Endothelial cell (in vitro differentiated cells): ENCODE measurements around the gene DES. TPM values are rescaled to one million over a fixed set of nuclear protein-coding genes. Genes with fewer than 3 reads are reported as not detected.

Experiments used
- DNase-seq: peaks from one replicate; pipeline ENCODE4 v3.0.0; 2021; ENCODE audit warnings: low spot score
- H3K27ac Mint-ChIP-seq: one replicate; pipeline ENCODE4 v1.8.0; 2021; ENCODE audit warnings: mixed read lengths, inconsistent platforms; ENCODE audit not compliant: unreplicated experiment
- H3K27me3 Mint-ChIP-seq: one replicate; pipeline ENCODE4 v1.8.0; 2021; ENCODE audit warnings: mild to moderate bottlenecking, moderate library complexity, mixed read lengths, inconsistent platforms; ENCODE audit not compliant: unreplicated experiment
- H3K36me3 Mint-ChIP-seq: one replicate; pipeline ENCODE4 v1.8.0; 2021; ENCODE audit warnings: mild to moderate bottlenecking, low read depth, mixed read lengths, inconsistent platforms; ENCODE audit not compliant: unreplicated experiment
- H3K4me1 Mint-ChIP-seq: one replicate; pipeline ENCODE4 v1.8.0; 2021; ENCODE audit warnings: mild to moderate bottlenecking, mixed read lengths, inconsistent platforms; ENCODE audit not compliant: unreplicated experiment
- H3K4me3 Mint-ChIP-seq: one replicate; pipeline ENCODE4 v1.8.0; 2021; ENCODE audit warnings: mild to moderate bottlenecking, mixed read lengths, inconsistent platforms; ENCODE audit not compliant: unreplicated experiment
- H3K9me3 Mint-ChIP-seq: one replicate; pipeline ENCODE4 v1.8.0; 2021; ENCODE audit warnings: mixed read lengths, inconsistent platforms; ENCODE audit not compliant: unreplicated experiment
- total RNA-seq: library from RNA; stranded (reverse); fragmentation: NEBNext Ultra II Directional; extraction: Animal tissue kit (Norgen Biotek cat#: 25700); gene quantifications from one replicate; pipeline ENCODE4 v1.2.1, GENCODE V29; 2021; ENCODE audit not compliant: unreplicated experiment
- TF ChIP-seq, protein P1 (sequence below): fragments of 200-600 bp; sonication (generic); IDR thresholded peaks from one replicate; pipeline ENCODE4 v1.5.0; 2021; ENCODE audit warnings: antibody characterized with exemption; ENCODE audit not compliant: unreplicated experiment

The DES gene
- total RNA-seq, 1 donor from 2014 or later: 0.10 TPM

DNA sequence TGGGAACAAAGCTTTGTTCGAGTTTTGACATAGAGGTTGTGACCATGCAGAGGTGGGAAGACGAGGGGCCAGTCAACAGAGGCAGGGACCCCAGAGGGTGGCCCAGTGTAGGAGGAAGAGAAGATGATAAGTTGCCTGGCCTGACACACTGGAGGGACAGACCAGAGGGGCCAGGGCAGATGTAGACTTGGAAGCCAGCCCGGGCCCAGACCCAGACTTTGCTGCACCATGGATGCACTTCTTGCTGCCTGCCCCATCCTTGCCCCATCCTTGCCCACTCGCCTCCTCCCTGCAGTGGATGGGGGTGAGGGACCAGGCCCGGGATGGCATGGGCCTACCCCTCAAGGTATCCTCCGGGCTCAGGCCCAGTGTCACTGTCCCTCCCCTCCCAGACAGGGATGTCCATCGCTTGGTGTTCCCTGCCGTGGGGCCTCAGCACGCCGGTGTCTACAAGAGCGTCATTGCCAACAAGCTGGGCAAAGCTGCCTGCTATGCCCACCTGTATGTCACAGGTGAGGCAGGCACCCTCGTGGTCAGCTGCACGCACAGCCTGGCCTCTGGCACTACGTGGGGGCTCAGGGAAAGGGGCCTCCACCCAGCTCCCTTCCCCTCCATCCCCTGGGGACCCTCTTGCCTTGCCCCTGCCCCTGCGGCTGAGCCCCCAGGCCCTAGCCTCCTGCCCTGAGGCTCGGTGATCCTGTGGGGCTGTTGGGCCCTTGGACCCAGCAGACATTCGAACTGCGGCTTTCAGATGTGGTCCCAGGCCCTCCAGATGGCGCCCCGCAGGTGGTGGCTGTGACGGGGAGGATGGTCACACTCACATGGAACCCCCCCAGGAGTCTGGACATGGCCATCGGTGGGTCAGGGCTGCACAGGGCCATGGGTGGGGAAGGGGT lies 53.5 kb downstream of the DES start:
- no peak overlapping the region for H3K27ac Mint-ChIP-seq
- DNase-seq: no peak
- H3K9me3 Mint-ChIP-seq: no peaks in the 10 kb centered on the region
- peaks cover 2% of the 10 kb centered on the region for H3K4me1 Mint-ChIP-seq
- H3K27me3 Mint-ChIP-seq: peaks cover 13% of the 10 kb centered on the region
- peaks cover 2% of the 10 kb centered on the region for H3K36me3 Mint-ChIP-seq
- TF ChIP-seq, protein P1, sequence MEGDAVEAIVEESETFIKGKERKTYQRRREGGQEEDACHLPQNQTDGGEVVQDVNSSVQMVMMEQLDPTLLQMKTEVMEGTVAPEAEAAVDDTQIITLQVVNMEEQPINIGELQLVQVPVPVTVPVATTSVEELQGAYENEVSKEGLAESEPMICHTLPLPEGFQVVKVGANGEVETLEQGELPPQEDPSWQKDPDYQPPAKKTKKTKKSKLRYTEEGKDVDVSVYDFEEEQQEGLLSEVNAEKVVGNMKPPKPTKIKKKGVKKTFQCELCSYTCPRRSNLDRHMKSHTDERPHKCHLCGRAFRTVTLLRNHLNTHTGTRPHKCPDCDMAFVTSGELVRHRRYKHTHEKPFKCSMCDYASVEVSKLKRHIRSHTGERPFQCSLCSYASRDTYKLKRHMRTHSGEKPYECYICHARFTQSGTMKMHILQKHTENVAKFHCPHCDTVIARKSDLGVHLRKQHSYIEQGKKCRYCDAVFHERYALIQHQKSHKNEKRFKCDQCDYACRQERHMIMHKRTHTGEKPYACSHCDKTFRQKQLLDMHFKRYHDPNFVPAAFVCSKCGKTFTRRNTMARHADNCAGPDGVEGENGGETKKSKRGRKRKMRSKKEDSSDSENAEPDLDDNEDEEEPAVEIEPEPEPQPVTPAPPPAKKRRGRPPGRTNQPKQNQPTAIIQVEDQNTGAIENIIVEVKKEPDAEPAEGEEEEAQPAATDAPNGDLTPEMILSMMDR: no peak
- H3K4me3 Mint-ChIP-seq: no peak overlapping the region

DNA sequence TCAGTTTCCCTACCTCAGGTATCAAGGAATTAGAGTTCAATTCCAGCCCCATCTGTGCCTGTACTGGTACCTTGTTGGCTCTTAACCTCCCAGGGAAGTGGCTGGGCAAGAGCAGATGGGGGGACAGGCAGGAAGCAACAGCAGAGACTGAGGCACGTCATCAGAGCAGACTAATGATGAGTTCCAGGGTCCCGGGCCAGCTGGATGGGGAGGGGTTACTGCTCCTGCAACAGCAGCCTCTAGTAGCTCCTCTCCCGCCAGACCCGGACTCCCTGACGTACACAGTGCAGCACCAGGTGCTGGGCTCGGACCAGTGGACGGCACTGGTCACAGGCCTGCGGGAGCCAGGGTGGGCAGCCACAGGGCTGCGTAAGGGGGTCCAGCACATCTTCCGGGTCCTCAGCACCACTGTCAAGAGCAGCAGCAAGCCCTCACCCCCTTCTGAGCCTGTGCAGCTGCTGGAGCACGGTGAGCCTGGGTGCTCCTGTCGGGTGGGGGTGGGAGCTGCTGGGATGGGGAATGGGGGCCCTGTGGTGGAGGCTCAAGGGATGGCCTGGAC lies 54.5 kb downstream of the DES start:
- TF ChIP-seq, protein P1: no peak
- H3K27me3 Mint-ChIP-seq: peaks cover 12% of the 10 kb centered on the region
- H3K4me1 Mint-ChIP-seq: peaks cover 2% of the 10 kb centered on the region
- no peak for DNase-seq
- H3K36me3 Mint-ChIP-seq: no peaks in the 10 kb centered on the region
- H3K27ac Mint-ChIP-seq: no peak overlapping the region
- no peaks in the 10 kb centered on the region for H3K9me3 Mint-ChIP-seq
- no peak overlapping the region for H3K4me3 Mint-ChIP-seq

DNA sequence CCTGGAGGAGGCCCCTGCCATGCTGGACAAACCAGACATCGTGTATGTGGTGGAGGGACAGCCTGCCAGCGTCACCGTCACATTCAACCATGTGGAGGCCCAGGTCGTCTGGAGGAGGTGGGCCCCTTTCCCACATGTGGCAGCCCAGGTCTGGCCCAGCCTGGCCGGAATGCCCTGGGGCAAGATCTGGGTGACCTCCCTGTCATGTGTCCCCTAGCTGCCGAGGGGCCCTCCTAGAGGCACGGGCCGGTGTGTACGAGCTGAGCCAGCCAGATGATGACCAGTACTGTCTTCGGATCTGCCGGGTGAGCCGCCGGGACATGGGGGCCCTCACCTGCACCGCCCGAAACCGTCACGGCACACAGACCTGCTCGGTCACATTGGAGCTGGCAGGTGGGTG lies 55.3 kb downstream of the DES start:
- no peaks in the 10 kb centered on the region for H3K36me3 Mint-ChIP-seq

DNA sequence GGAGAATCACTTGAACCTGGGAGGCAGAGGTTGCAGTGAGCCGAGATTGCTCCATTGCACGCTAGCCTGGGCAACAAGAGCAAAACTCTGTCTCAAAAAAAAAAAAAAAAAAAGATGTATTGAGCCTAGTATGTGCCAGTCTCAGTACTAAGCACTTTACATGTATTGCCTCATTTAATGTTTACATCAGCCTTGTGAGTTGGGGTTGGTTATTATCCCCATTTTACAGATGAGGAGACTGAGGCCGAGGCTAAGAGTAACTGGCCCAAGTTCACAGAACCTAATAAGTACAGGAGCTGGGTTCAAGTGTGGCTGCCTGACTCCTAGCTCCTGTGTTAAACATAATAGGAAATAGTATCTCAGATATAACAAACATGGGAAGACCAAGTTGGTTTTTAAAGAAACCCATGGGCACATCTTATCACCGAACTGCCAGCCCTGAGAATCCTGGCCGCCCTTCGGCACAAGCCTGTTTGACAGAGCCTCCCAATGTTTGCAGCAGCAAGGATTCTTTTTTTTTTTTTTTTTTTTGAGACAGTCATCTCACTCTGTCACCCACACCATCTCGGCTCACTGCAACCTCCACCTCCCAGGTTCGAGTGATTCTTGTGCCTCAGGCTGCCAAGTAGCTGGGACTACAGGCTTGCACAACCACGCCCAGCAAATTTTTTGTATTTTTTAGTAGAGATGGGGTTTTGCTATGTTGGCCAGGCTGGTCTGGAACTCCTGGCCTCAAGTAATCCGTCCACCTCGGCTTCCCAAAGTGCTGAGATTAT lies 56.3 kb downstream of the DES start:
- H3K4me1 Mint-ChIP-seq: peaks cover 2% of the 10 kb centered on the region
- no peak overlapping the region for H3K4me3 Mint-ChIP-seq
- H3K27ac Mint-ChIP-seq: no peak overlapping the region
- H3K36me3 Mint-ChIP-seq: no peaks in the 10 kb centered on the region
- TF ChIP-seq, protein P1: no peak
- no peaks in the 10 kb centered on the region for H3K9me3 Mint-ChIP-seq
- peaks cover 12% of the 10 kb centered on the region for H3K27me3 Mint-ChIP-seq
- no peak for DNase-seq

More for the DNA sequence above, 55.3 kb downstream of the DES start:
- Mint-ChIP-seq H3K27ac (peak overlapping the region; percentile 67), H3K9me3 (no peaks in the 10 kb centered on the region), H3K4me3 (no peak overlapping the region), H3K27me3 (peaks cover 12% of the 10 kb centered on the region), H3K4me1 (peaks cover 2% of the 10 kb centered on the region)
- DNase-seq: no peak
- TF ChIP-seq, protein P1: no peak
